D721Med (cell line): ENCODE measurements around the gene PFKP.

Experiments
- DNase-seq: peaks from one replicate; pipeline ENCODE4 v3.0.0; 2011; ENCODE audit warnings: low spot score; ENCODE audit not compliant: insufficient read length
- FAIRE-seq: peaks from 2 replicates; lab custom pipeline; 2011; peaks lifted over from hg19 to GRCh38; lab: Jason Lieb, UNC
- TF ChIP-seq, protein P1 (sequence below): IDR thresholded peaks from 2 replicates; pipeline ENCODE4 v1.5.1; 2012; ENCODE audit warnings: mild to moderate bottlenecking, control low read depth; ENCODE audit not compliant: insufficient read depth; ENCODE audit errors: missing control alignments

PFKP gene

DNA sequence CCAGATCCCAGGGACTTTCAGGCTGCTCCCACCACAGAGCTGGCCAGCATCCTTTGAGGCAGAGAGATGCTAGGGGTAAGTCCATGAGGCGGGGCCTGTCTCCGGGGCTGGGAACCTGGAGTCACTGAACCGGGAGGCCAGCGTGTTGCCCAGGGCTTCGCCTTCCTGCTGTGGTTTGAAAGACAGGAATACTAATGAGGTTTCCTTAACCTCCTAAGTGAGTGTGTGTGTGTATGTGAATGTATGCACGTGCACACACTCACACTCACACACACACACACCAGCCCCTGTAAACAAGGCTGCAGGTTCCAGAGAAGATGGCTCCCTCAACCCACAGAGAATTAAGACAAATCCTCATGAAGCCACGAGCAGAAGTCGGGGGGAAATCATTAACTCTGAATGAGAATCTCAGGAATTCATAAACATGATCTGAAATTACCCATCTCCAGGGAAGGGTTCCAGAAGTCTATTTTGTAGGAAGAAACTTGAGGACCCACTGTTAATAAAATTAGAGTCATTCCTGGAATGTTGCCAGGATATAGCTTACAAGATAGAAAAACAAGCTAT lies 20.3 kb upstream of the PFKP start:
- FAIRE-seq: no peak
- TF ChIP-seq, protein P1, sequence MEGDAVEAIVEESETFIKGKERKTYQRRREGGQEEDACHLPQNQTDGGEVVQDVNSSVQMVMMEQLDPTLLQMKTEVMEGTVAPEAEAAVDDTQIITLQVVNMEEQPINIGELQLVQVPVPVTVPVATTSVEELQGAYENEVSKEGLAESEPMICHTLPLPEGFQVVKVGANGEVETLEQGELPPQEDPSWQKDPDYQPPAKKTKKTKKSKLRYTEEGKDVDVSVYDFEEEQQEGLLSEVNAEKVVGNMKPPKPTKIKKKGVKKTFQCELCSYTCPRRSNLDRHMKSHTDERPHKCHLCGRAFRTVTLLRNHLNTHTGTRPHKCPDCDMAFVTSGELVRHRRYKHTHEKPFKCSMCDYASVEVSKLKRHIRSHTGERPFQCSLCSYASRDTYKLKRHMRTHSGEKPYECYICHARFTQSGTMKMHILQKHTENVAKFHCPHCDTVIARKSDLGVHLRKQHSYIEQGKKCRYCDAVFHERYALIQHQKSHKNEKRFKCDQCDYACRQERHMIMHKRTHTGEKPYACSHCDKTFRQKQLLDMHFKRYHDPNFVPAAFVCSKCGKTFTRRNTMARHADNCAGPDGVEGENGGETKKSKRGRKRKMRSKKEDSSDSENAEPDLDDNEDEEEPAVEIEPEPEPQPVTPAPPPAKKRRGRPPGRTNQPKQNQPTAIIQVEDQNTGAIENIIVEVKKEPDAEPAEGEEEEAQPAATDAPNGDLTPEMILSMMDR: no peak
- no peak for DNase-seq

DNA sequence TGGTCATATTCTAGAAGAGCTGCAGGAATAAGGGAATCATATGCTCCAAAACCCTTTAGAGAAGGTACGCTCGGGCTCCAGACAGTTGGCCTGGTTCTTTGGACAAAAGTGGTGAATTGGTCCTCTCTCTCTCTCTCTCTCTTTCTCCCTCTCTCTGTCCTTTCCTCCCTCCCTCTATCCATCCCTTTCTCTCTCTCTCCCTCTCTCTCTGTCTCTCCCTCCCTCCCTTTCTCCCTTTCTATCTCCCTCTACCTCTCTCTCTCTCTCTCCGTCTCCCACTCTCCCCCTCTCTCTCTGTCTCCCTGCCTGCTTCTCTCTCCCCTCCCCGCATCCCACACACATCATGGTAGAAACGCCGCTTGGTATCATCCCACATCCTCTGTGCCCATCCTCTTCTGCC lies 19.8 kb upstream of the PFKP start:
- FAIRE-seq (no peak), DNase-seq (no peak)
- TF ChIP-seq, protein P1: no peak

DNA sequence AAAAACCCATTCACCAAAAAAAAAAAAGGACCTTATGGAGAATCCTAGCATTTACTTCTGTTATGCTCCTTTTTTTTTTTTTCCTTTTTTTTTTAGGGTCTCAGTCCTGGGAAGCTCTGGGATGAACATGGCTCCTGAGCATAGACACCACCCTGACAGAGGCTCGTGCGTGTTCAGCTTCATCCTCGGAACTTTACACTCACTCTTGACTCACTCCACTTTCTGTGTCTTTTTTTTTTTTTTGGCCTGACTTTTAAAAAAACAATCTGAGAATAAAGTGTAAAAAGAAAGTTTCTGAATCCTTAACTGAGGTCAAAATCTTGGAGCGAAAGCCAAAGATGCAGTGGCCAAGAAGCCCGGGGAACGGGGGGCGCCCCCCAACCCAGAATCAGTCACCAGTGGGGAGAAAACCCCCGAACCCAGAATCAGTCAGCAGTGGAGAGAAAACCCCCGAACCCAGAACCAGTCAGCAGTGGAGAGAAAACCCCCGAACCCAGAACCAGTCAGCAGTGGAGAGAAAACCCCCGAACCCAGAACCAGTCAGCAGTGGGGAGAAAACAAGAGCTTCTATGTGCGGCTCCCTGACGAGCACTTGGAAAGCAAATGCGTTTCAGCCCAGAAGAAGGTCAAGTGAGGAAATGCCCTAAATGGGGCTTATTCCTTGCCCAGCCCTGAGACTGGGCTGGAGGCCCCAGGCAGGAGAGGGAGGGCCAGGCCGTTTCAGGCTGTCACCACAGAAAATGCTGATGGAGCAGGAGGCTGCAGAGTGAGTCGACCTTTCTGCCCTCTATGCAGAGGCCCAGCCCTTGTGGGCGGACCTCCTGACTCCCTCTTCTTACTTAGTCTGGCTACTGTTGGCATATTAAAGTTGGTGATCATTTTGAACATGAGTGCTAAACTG lies 19.0 kb upstream of the PFKP start:
- DNase-seq: no peak
- FAIRE-seq: no peak

DNA sequence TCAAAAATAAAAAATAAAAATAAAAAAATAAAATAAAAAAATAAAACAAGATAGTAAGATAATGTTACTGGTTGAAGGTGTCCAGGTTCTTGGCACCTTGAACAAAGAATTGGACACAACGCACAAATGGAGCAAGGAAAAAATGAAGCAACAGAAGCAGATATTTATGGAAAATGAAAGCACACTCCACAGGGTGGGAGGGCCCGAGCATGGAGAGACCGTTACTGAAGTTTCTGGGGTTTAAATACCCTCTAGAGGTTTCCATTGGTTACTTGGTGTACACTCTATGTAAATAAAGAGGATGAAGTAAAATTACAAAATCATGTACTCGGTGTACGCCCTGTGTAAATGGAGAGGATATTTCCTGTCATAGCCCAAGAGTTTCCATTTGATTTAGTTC lies 15.7 kb upstream of the PFKP start:
- DNase-seq (no peak), FAIRE-seq (no peak)
- TF ChIP-seq, protein P1: no peak

More for the DNA sequence above, 19.0 kb upstream of the PFKP start:
- TF ChIP-seq, protein P1: no peak

DNA sequence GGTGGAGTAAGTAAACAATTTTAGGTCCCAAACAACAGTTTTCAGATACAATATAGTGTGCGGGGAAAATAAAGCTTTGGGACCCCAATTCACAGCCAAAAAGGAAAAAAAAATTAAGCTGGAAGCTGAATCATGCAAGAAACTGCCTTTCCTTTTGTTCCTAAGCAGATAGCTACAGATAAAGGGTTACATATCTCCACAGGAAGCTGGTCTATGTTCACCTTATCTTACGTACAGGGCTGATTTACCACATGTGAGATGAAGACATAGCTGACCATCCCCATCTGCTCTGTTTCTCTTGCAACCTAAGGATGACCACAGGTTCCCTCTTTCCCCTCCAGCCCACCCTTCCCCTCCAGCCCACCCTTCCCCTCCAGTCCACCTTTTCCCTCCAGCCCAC lies 14.2 kb upstream of the PFKP start:
- TF ChIP-seq, protein P1: no peak
- DNase-seq (no peak), FAIRE-seq (no peak)

DNA sequence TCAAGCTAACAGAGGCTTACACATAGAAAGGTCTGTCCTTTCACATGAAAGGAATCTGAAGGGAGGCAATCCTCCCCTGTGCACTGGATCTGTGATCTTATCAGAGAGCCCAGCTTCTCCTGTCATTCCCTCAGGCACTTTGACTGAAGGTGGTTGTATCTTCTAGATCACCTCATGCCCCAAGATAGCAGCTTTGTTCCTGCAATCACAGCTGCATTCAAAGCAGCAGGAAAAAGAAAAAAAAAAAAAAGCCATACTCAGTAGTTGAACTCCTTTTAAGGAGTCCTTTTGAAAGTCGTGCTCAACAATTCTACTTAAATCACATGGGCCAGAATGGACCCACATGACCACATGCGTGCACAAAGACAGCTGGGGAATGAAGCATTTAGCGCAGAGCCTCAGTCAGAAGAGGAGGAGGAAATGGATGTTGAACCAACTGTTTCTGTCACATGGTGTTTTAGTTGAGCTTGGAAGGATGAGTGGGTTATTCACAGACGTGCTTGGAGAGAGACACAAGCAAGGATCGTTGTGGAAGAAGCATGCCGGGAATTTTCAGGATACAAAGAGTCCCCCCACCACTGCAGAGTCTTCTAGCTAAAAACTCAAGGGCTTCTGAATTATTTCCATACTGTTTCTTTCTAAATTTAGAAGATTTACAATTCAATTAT lies 13.0 kb upstream of the PFKP start:
- DNase-seq (no peak), FAIRE-seq (no peak)
- TF ChIP-seq, protein P1: no peak
